GM19438 (cell line): ENCODE data around the gene UNC45A.
"Not testable (repeated sequence)": the region's sequence is repeated elsewhere in the genome, so short reads cannot be mapped to it uniquely, and the experiment has no call there.

Experiments
- ATAC-seq: cut with Tn5 transposase; IDR thresholded peaks from one replicate; pipeline ENCODE4 v1.9.1; 2021; ENCODE audit warnings: low read depth; ENCODE audit not compliant: unreplicated experiment

UNC45A gene

GRCh38 chr15:90917569-90917968, 17.5 kb upstream of the UNC45A start:
- ATAC-seq = no peak

GRCh38 chr15:90918034-90918788, 16.9 kb upstream of the UNC45A start:
- no peak for ATAC-seq

- ATAC-seq = no peak
Measured at GRCh38 chr15:90918835-90919234, 16.2 kb upstream of the UNC45A start.

- ATAC-seq = no peak
Measured at GRCh38 chr15:90921887-90922286, 13.2 kb upstream of the UNC45A start.

GRCh38 chr15:90922712-90923322, 12.3 kb upstream of the UNC45A start:
- ATAC-seq = peak; percentile 83

- ATAC-seq = peak; percentile 50
Measured at GRCh38 chr15:90924375-90924774, 10.7 kb upstream of the UNC45A start.

- ATAC-seq = not testable (repeated sequence)
Measured at GRCh38 chr15:90926766-90927165, 8.3 kb upstream of the UNC45A start.

- ATAC-seq = not testable (repeated sequence)
Measured at GRCh38 chr15:90928106-90928505, 7.0 kb upstream of the UNC45A start.

GRCh38 chr15:90929246-90930019, 5.7 kb upstream of the UNC45A start:
- no peak for ATAC-seq

- ATAC-seq = no peak
Measured at GRCh38 chr15:90930861-90931574, 4.1 kb upstream of the UNC45A start.

GRCh38 chr15:90931575-90931827, 3.6 kb upstream of the UNC45A start:
- ATAC-seq = no peak

GRCh38 chr15:90931828-90932659, 3.0 kb upstream of the UNC45A start, which contains the start of gene HDDC3:
Gene HDDC3 (minus strand): TSS chr15:90932549. CDS start chr15:90932540, 9 bp downstream.
- peak; percentile 46 for ATAC-seq

- ATAC-seq = no peak
Measured at GRCh38 chr15:90932660-90932991, 2.5 kb upstream of the UNC45A start.

- ATAC-seq = no peak
Measured at GRCh38 chr15:90933301-90933700, 1.8 kb upstream of the UNC45A start.

- ATAC-seq = peak; percentile 28
Measured at GRCh38 chr15:90934256-90934948, 683 bp upstream of the UNC45A start.

GRCh38 chr15:90936823-90937222, 1.7 kb downstream of the UNC45A start:
- no peak for ATAC-seq

- no peak for ATAC-seq
Measured at GRCh38 chr15:90938261-90938660, 3.2 kb downstream of the UNC45A start.

GRCh38 chr15:90939756-90940155, 4.7 kb downstream of the UNC45A start:
- ATAC-seq = no peak

- no peak for ATAC-seq
Measured at GRCh38 chr15:90941038-90941437, 6.0 kb downstream of the UNC45A start.
